Keratinocyte (primary cell): ENCODE data around the gene SOHLH1. TPM values are rescaled to one million over a fixed set of nuclear protein-coding genes. Genes with fewer than 3 reads are reported as not detected.

Experiments used
- DNase-seq: peaks from one replicate; pipeline ENCODE4 v3.0.0-alpha.2; 2011; ENCODE audit warnings: low read depth, missing footprints, low spot score
- FAIRE-seq: peaks from 2 replicates; lab custom pipeline; 2011; peaks lifted over from hg19 to GRCh38; lab: Jason Lieb, UNC
- H2AFZ ChIP-seq: 2 replicates; pipeline ENCODE4 v1.6.0; 2012; ENCODE audit warnings: low read length, control low read depth, inconsistent platforms; ENCODE audit not compliant: control insufficient read depth
- H3K27ac ChIP-seq: 2 replicates; pipeline ENCODE4 v1.5.1; 2011; ENCODE audit warnings: low read length; ENCODE audit not compliant: control insufficient read depth, insufficient read depth
- H3K27me3 ChIP-seq: 3 replicates; pipeline ENCODE4 v1.6.0; 2011; ENCODE audit warnings: low read length; ENCODE audit not compliant: control insufficient read depth, insufficient read depth; ENCODE audit errors: extremely low read depth
- H3K36me3 ChIP-seq, 2 experiments: 2 replicates in 1 of 2; 3 replicates in 1 of 2; pipeline ENCODE4 v1.5.1; 2011; ENCODE audit warnings: low read length in 2 of 2, mild to moderate bottlenecking in 1 of 2; ENCODE audit not compliant: control insufficient read depth in 2 of 2, insufficient read depth in 2 of 2; ENCODE audit errors: extremely low read depth in 1 of 2
- H3K4me1 ChIP-seq: 3 replicates; pipeline ENCODE4 v1.5.1; 2011; ENCODE audit warnings: low read length; ENCODE audit not compliant: control insufficient read depth, insufficient read depth; ENCODE audit errors: extremely low read depth
- H3K4me2 ChIP-seq: 3 replicates; pipeline ENCODE4 v1.6.0; 2011; ENCODE audit warnings: low read depth, low read length; ENCODE audit not compliant: control insufficient read depth, insufficient read depth; ENCODE audit errors: extremely low read depth
- H3K4me3 ChIP-seq, 3 experiments: fragments of 200-600 bp in 1 of 3; sonication (generic) in 1 of 3; 2 replicates in 2 of 3; 3 replicates in 1 of 3; pipeline ENCODE4 v1.5.1; 2011 to 2016; ENCODE audit warnings: low read length in 3 of 3, mild to moderate bottlenecking in 3 of 3, control low read depth in 2 of 3, inconsistent platforms in 1 of 3, low read depth in 1 of 3, mixed read lengths in 1 of 3, mixed run types in 1 of 3, moderate library complexity in 1 of 3; ENCODE audit not compliant: control insufficient read depth in 2 of 3, insufficient read depth in 2 of 3; ENCODE audit errors: extremely low read depth in 1 of 3
- H3K79me2 ChIP-seq: 2 replicates; pipeline ENCODE4 v1.6.0; 2012; ENCODE audit warnings: low read length; ENCODE audit not compliant: control insufficient read depth, insufficient read depth
- H3K9ac ChIP-seq: 3 replicates; pipeline ENCODE4 v1.6.0; 2011; ENCODE audit warnings: low read length; ENCODE audit not compliant: control insufficient read depth, insufficient read depth; ENCODE audit errors: extremely low read depth
- H3K9me1 ChIP-seq: 3 replicates; pipeline ENCODE4 v1.6.0; 2011; ENCODE audit warnings: low read length; ENCODE audit not compliant: control insufficient read depth, insufficient read depth; ENCODE audit errors: extremely low read depth
- H3K9me3 ChIP-seq: 2 replicates; pipeline ENCODE4 v1.5.1; 2012; ENCODE audit warnings: low read depth, low read length; ENCODE audit not compliant: control insufficient read depth
- H4K20me1 ChIP-seq: 3 replicates; pipeline ENCODE4 v1.6.0; 2011; ENCODE audit warnings: low read length; ENCODE audit not compliant: control insufficient read depth, insufficient read depth; ENCODE audit errors: extremely low read depth
- EZH2 ChIP-seq: IDR thresholded peaks from one replicate; pipeline ENCODE4 v1.6.1; 2012; ENCODE audit warnings: inconsistent platforms, mild to moderate bottlenecking, low read length, moderate library complexity
- dilution Hi-C: fragments of 300-500 bp; cut with MboI; formaldehyde crosslinking; loops from one replicate; pipeline ENCODE4 v1.7.0; 2020; ENCODE audit warnings: low sequenced_read_pairs; ENCODE audit not compliant: extremely low pct_ligation_motif_present
- polyA plus RNA-seq, 5 experiments: library from polyadenylated mRNA; depleted of rRNA in 3 of 5; stranded (reverse) in 3 of 5; stranded (forward) in 1 of 5; unstranded in 1 of 5; fragments of >200 nt; gene quantifications; 1 replicate in 1 of 5; 2 replicates in 3 of 5; 3 replicates in 1 of 5; pipeline versions ENCODE4 v1.2.1 to v1.2.3, GENCODE V29; 2011 to 2012; ENCODE audit warnings: missing spikeins in 2 of 5, low read depth in 1 of 5, low replicate concordance in 1 of 5
- TF ChIP-seq, protein P1 (sequence below), 3 experiments: IDR thresholded peaks in 1 of 3; conservative IDR thresholded peaks in 1 of 3; optimal IDR thresholded peaks in 1 of 3; 2 replicates in 2 of 3; 3 replicates in 1 of 3; pipeline versions ENCODE3 to v1.5.1; 2011; ENCODE audit warnings: low read length in 3 of 3, mild to moderate bottlenecking in 3 of 3, moderate library complexity in 2 of 3, control low read depth in 1 of 3, inconsistent platforms in 1 of 3; ENCODE audit not compliant: insufficient read depth in 2 of 3; ENCODE audit errors: extremely low read depth in 1 of 3

Gene SOHLH1
- polyA plus RNA-seq, 1 donor (not counting 4 experiments of a cell fraction or from before 2014, with no cell fraction given) = not detected

DNA sequence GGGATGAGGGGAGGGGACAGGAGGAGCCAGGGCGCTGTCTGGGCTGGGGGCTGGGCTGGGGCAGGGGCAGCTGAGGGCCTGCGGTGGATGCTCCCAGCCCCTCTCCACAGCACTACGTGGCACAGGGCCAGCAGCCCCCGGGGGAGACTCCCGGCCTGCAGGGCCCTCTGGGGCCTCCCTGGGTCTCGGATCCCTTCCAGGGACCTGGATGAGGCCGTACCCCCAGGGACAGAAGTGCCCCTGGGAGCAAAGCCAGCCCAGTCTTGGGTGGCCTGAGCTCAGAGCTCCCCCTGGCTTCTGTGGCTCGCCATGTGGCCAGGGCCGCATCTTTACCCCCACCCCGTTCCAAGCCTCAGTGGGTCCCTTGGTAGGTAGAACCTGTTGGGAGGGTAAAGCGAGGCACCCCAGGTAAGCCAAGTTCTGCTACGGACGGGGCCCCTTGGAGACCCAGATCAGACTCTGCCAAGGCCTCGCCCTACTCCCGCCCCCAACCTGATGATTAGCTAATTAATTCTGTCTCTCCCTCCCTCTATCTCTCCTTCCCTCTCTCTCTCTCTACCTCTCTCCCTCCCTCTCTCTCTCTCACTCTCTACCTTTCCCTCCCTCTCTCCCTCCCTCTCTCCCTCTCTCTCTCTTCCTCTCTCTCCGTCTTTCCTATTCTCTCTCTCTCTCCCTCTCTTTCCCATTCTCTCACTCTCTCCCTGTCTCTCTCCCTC, 27.0 kb upstream of the SOHLH1 start:
- no peaks in the 10 kb centered on the region for H3K4me1 ChIP-seq
- no peak overlapping the region for H2AFZ ChIP-seq
- no peaks in the 10 kb centered on the region for H3K9me3 ChIP-seq
- no peaks in the 10 kb centered on the region for H3K36me3 ChIP-seq
- H3K9me1 ChIP-seq = no peaks in the 10 kb centered on the region
- H3K27ac ChIP-seq = no peak overlapping the region
- H3K4me2 ChIP-seq = no peak overlapping the region
- dilution Hi-C loops = no loop called here
- H3K79me2 ChIP-seq = no peaks in the 10 kb centered on the region
- no peak overlapping the region for H3K9ac ChIP-seq
- H3K27me3 ChIP-seq = peaks cover 11% of the 10 kb centered on the region
- no peak for FAIRE-seq
- DNase-seq = no peak
- TF ChIP-seq, protein P1, sequence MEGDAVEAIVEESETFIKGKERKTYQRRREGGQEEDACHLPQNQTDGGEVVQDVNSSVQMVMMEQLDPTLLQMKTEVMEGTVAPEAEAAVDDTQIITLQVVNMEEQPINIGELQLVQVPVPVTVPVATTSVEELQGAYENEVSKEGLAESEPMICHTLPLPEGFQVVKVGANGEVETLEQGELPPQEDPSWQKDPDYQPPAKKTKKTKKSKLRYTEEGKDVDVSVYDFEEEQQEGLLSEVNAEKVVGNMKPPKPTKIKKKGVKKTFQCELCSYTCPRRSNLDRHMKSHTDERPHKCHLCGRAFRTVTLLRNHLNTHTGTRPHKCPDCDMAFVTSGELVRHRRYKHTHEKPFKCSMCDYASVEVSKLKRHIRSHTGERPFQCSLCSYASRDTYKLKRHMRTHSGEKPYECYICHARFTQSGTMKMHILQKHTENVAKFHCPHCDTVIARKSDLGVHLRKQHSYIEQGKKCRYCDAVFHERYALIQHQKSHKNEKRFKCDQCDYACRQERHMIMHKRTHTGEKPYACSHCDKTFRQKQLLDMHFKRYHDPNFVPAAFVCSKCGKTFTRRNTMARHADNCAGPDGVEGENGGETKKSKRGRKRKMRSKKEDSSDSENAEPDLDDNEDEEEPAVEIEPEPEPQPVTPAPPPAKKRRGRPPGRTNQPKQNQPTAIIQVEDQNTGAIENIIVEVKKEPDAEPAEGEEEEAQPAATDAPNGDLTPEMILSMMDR (optimal IDR thresholded peaks at IDR 0.05 in 1 of 3, IDR thresholded peaks at IDR 0.05 in 1 of 3, conservative IDR thresholded peaks at IDR 0.05 in 1 of 3; ENCODE audit: extremely low read depth in 1 of 3, insufficient read depth in 2 of 3, low read length in 3 of 3) = peak in 1 of 3 experiments; percentile 7
- TF ChIP-seq EZH2 = no peak
- no peak overlapping the region for H3K4me3 ChIP-seq
- no peaks in the 10 kb centered on the region for H4K20me1 ChIP-seq

DNA sequence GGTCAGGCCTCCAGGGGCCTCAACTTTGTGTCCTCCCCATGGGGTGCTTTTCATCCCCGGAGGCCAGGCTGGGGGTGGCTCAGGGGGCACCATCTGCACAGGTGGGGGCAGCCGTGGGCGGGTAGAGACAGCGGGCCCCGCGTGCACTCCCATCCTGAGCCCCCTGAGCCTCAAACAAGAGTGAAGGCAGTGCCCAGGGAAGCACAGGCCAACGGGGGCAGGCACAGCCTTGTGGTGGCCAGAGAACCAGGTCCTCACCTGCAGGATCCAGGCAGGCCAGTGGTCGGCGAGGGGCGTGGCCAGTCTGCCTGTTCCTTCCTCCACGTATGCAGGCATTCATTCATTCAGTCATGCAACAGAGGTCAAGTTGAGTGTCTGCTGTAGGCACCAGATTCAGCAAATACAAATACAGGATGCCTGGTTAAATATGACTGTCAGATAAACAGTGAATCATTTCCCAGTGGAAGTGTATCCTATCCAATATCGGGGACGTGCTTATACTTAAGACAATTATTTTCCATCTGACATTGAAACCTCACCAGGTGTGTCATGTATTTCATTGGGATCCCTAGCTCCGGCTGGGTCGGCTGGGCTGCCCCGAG, 25.0 kb upstream of the SOHLH1 start:
- DNase-seq (no peak), FAIRE-seq (no peak)
- Histone ChIP-seq H4K20me1 (no peaks in the 10 kb centered on the region), H2AFZ (no peak overlapping the region), H3K9me1 (no peaks in the 10 kb centered on the region), H3K79me2 (no peaks in the 10 kb centered on the region), H3K27me3 (peaks cover 11% of the 10 kb centered on the region), H3K4me1 (no peaks in the 10 kb centered on the region), H3K36me3 (no peaks in the 10 kb centered on the region), H3K9me3 (no peaks in the 10 kb centered on the region), H3K4me2 (no peak overlapping the region), H3K4me3 (no peak overlapping the region), H3K9ac (no peak overlapping the region), H3K27ac (no peak overlapping the region)
- dilution Hi-C loops = no loop called here
- TF ChIP-seq, protein P1 (optimal IDR thresholded peaks at IDR 0.05 in 1 of 3, IDR thresholded peaks at IDR 0.05 in 1 of 3, conservative IDR thresholded peaks at IDR 0.05 in 1 of 3; ENCODE audit: extremely low read depth in 1 of 3, insufficient read depth in 2 of 3, low read length in 3 of 3) = no peak
- TF ChIP-seq EZH2 = no peak
